AG10803 (cell line): Measurements from ENCODE around the gene TMEM200B.
"Not testable (repeated sequence)": the region's sequence is repeated elsewhere in the genome, so short reads cannot be mapped to it uniquely, and the experiment has no call there.

Source experiments
- DNase-seq: peaks from one replicate; pipeline ENCODE4 v3.0.0; 2010; ENCODE audit warnings: low read depth
- H3K4me3 ChIP-seq: 2 replicates; pipeline ENCODE4 v1.5.1; 2011; ENCODE audit warnings: mild to moderate bottlenecking, low read length, control low read depth
- CTCF ChIP-seq: conservative IDR thresholded peaks from 2 replicates; pipeline ENCODE4 v1.5.1; 2011; ENCODE audit warnings: mild to moderate bottlenecking, low read length, control low read depth, inconsistent platforms

Gene TMEM200B

GRCh38 chr1:29081201-29081600 is 42.5 kb downstream of the TMEM200B start:
- no peak for DNase-seq
- TF ChIP-seq CTCF = no peak
- H3K4me3 ChIP-seq = no peak overlapping the region

- not testable (repeated sequence) for DNase-seq, H3K4me3 ChIP-seq
Observed at GRCh38 chr1:29079916-29080629, 43.6 kb downstream of the TMEM200B start.

GRCh38 chr1:29077155-29077554 is 46.5 kb downstream of the TMEM200B start:
- TF ChIP-seq CTCF = no peak
- no peak for DNase-seq
- H3K4me3 ChIP-seq = no peak overlapping the region
